ENCODE results near the gene TCF12.

Gene TCF12

DNA sequence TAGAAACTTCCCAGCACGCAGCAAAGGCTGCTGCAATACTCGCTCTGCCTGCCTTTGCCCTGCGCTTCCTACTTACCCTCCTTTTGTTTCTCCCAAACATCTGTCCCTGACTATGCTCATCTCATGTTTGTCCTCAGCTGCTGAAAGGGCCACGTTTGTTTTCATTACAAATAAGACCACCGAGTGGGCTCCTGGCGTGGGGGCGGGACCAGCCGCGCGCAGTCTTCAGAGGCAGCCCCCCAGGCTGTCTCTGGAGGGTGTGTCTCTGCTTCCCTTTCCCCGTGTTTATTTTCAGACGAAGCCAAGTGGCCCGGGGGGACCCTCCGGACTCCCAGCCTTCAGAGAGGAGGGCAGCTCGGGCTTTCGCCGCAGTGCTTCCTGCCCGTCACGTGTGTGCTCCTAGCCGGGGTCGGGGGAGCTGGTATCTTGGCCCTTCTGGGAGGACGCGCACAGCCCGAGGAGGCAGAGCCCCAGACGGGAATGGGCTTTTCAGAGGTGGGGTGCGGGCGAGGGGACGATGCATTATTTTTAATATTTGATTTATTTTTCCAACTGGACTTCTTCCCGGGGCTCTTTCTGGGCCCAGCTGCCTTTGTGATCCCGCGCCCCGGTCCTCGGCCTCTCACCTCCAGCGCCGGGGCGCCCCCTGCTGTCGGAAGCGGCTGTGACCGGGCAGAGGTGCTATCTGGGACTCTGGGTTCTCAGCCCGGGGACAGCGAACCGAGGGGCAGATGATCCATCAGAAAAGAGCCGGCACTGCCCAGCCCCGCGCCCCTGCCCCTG is 387.9 kb downstream of the TCF12 start:
- DNase-seq (ENCODE audit: low spot score in 2 of 2), result peak; percentile 88 to 91
- Mint-ChIP-seq H3K4me1 (peaks cover 7% of the 10 kb centered on the region), H3K9me3 (no peaks in the 10 kb centered on the region), H3K27ac (no peak overlapping the region), H3K36me3 (no peaks in the 10 kb centered on the region), H3K4me3 (peak overlapping the region; percentile 66)
- peak; percentile 85 for ATAC-seq

DNA sequence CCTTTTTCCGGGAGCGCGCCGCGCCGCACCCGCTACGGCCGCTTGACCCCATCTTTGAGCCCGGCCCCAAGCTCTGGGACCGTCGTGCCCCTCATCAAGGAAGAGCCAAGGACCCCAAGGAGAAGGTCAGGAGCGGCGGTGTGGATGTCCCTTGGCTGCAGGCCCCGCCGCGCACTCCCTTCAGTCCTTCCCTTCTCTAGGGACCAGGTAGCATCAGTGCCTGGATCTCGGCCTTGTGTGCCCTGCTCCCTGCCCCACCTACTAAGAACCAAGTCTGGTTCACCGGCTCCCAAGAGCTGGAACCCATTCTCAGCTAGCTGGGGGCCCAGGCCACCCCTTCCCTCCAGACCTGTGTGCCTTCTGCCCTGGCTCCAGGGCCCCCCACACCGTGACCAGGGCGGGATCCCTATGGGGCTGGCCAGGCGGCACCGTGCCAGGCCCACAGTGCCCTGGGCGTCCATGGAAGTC is 388.5 kb downstream of the TCF12 start:
- no peak for DNase-seq (ENCODE audit: low spot score in 2 of 2)
- Mint-ChIP-seq H3K4me1 (peaks cover 7% of the 10 kb centered on the region), H3K9me3 (no peaks in the 10 kb centered on the region), H3K27ac (no peak overlapping the region), H3K36me3 (no peaks in the 10 kb centered on the region), H3K4me3 (peak overlapping the region; percentile 66)
- peak; percentile 17 for ATAC-seq

DNA sequence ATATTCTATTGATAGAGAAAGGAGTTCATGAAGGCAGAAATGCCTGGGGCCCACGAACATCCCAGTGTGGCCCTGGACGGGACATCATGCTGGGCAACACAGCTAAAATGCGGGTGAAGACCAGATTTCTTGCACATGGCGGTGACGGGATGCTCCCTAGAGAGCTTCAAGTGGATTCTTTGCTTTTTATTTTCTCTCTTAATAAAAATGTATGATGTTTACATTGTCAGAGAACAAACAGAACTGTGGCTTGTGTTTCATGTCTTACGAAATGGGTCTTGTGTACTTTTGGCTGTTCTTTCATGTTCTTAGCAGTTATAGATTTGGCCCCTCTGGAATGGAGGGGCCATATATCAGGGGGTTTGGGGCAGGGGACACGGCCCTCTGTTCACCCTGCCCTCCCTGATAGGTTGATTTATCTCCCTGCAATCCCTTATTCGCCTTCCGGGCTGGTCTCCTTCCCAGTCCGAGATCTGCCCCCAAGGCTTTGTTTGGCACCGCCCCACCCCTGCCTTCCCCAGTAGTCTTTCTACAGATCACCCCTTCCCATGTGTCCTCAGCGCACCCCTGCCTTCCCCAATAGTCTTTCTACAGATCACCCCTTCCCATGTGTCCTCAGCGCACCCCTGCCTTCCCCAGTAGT is 389.2 kb downstream of the TCF12 start:
- Mint-ChIP-seq H3K9me3 (no peaks in the 10 kb centered on the region), H3K27ac (no peak overlapping the region), H3K36me3 (no peaks in the 10 kb centered on the region), H3K4me1 (peaks cover 7% of the 10 kb centered on the region), H3K4me3 (peak overlapping the region; percentile 66)
- ATAC-seq, result no peak
- DNase-seq (ENCODE audit: low spot score in 2 of 2), result no peak

DNA sequence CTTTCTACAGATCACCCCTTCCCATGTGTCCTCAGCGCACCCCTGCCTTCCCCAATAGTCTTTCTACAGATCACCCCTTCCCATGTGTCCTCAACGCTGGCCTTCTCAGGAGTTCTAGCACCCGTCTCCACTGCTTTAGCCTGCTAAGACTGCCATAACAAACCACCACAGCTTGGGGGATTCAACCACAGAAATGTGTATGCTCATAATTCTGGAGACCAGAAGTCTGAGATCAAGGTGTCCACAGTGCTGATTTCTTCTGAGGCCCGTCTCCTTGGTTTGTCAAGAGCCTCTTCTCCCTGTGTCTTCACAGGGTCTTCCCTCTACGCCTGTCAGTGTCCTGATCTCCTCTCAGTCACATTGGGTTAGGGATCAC is 389.7 kb downstream of the TCF12 start:
- DNase-seq (ENCODE audit: low spot score in 2 of 2) (no peak), ATAC-seq (no peak)
- H3K36me3 Mint-ChIP-seq, result no peaks in the 10 kb centered on the region
- no peaks in the 10 kb centered on the region for H3K9me3 Mint-ChIP-seq
- no peak overlapping the region for H3K4me3 Mint-ChIP-seq
- H3K4me1 Mint-ChIP-seq, result peaks cover 7% of the 10 kb centered on the region
- H3K27ac Mint-ChIP-seq, result no peak overlapping the region

DNA sequence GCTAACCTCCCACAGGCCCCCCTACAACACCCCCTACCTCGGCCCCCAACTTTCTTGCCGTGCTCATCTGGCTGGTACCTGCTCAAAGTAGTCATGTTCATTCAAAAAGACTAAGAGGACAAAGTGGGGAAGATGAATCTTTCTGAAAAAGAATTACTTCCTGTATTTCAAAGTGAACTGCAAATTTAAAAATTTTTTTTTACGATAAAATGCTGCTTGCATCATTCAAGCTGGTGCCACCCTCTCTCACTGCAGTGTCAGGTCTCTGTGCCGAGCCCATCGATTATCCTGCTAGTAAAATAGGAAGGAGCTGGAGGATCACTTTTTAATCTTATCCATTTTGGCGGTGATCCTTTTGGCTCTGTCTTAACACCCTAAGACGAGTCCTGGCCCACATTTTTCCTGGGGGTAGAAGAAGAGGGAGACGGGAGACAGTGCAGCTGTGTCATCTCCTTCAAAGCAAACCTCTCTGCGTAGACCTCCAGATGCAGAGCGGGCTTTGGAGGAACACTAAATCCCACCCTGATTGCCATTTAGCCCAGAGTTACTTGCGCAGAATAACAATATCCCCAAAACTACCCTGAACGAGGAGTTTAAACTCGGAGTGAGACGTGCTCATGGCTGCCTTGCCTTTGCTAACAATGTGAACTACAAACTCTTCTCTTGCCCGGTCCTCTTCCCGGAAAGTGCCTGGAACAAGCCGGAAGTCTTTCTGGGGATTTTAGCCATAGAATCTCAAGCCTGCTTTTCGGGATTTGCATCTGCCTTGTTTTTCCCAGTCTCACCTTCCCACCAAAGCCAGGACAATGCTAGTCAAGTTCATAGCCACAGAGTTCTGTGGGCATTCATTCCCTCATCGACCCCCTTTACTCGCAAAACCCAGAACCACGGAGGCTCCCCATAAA is 391.7 kb downstream of the TCF12 start:
- ATAC-seq (no peak), DNase-seq (ENCODE audit: low spot score in 2 of 2) (no peak)
- H3K9me3 Mint-ChIP-seq, result no peaks in the 10 kb centered on the region
- no peaks in the 10 kb centered on the region for H3K36me3 Mint-ChIP-seq
- no peak overlapping the region for H3K27ac Mint-ChIP-seq
- peaks cover 7% of the 10 kb centered on the region for H3K4me1 Mint-ChIP-seq
- H3K4me3 Mint-ChIP-seq, result no peak overlapping the region

DNA sequence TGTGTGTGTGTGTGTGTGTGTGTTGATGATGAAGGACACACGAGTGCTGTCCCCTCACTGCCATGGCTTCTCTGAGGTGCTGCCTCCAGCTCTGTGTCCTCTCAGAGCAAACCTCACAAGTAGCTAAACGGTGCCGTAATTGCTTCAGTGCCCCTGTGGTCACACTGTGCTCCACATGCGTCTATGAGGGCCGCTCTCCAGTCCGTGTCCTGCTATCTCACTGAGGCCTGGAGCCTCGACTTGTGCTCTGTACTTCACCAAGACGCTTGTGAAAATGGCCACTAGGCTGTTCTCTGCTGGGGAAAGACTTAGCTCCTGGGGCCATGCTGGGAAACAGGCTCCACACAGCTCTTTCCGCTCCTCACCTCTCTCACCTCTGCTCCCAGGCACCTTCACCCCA is 392.4 kb downstream of the TCF12 start:
- Mint-ChIP-seq H3K4me1 (peaks cover 5% of the 10 kb centered on the region), H3K36me3 (no peaks in the 10 kb centered on the region), H3K4me3 (no peak overlapping the region), H3K9me3 (no peaks in the 10 kb centered on the region), H3K27ac (no peak overlapping the region)
- ATAC-seq (no peak), DNase-seq (ENCODE audit: low spot score in 2 of 2) (no peak)

DNA sequence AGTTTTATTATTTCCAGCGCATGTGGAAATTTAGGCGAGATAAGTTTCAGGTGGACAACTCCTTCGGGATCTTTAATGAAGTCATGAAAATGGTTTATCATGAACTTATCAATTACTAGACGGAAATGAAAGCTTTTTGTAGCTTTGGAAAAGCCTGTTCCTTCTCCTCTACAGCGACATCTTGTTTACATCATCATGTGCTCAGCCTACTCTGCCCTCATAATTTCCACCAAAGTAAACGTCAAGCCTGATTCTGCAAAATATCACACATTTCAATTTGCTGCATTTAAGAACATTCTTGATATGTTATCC is 393.5 kb downstream of the TCF12 start:
- no peak overlapping the region for H3K4me3 Mint-ChIP-seq
- H3K9me3 Mint-ChIP-seq, result no peaks in the 10 kb centered on the region
- DNase-seq (ENCODE audit: low spot score in 2 of 2) (no peak), ATAC-seq (no peak)
- H3K36me3 Mint-ChIP-seq, result no peaks in the 10 kb centered on the region
- no peaks in the 10 kb centered on the region for H3K4me1 Mint-ChIP-seq
- H3K27ac Mint-ChIP-seq, result no peak overlapping the region

DNA sequence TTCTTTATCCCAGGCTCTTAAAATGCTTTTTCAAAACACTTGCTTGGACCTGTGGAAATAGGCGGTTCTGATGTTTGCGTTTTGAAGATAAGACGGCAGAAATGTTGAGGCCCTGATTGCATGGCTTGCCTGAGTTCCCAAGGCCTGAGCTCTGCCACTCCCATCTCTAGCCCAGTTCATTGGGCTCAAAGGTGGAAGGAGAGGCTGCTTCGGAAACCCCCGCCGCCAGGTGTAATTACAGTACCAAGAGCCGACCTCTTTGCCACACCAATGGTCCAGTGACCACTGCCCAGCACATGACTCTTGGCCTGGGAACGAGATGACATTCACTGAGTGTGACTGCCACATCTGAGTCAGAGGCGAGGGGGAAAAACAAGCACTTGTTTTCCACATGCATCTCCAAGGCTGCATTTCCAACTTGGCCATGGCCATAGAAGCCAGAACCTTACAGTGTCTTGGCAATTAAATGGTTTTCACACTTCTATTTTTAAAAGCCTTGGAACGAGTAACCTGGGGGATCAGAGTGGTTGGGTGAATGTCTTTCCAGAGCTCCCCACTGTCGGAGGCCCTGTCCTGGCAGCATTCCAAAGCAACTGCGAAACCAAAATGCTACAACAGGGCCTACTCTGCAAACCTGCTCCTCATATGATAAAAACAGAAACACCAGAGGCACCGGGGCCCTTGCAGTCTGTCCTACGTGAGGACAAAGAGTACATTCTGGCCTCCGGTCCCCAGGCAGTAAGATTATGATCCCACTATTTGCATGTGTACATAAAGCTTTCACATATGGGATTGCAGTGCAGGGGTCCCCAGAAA is 394.1 kb downstream of the TCF12 start:
- ATAC-seq, result no peak
- Mint-ChIP-seq H3K4me1 (no peaks in the 10 kb centered on the region), H3K4me3 (no peak overlapping the region), H3K9me3 (no peaks in the 10 kb centered on the region), H3K36me3 (no peaks in the 10 kb centered on the region), H3K27ac (no peak overlapping the region)
- DNase-seq (ENCODE audit: low spot score in 2 of 2), result no peak

DNA sequence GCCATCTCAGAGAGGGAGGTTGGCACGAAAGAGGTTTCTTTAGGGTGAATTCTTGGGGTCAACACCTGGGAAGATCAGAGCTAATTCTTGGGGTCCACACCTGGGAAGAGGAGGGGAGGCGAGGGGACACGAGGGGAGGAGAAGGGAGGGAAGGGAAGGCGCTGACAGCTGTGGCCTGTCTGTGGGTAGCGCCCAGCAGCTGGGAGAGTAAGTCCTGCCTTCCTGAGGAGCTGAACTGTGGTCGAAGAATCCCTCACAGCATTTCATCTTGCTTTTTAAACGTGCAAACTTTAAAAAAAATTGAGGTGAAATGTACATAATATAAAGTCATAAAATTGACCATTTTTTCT is 394.7 kb downstream of the TCF12 start:
- DNase-seq (ENCODE audit: low spot score in 2 of 2) (no peak), ATAC-seq (no peak)
- Mint-ChIP-seq H3K36me3 (no peaks in the 10 kb centered on the region), H3K4me3 (no peak overlapping the region), H3K27ac (no peak overlapping the region), H3K4me1 (no peaks in the 10 kb centered on the region), H3K9me3 (no peaks in the 10 kb centered on the region)

DNA sequence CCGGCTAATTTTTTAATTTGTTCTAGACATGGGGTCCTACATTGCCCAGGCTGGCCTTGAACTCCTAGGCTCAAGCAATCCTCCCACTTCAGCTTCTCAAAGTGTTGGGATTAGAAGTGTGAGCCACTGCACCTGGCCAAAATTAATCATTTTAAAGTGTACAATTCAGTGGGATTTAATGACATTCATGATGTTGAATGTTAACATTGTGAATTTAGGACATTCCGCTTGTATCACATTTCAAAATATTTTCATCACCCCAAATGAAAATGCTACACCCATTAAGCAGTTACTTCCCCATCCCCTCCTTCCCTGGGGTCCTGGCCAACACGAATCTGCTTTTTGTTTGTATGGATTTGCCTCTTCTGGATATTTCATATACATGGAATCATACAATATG is 395.8 kb downstream of the TCF12 start:
- Mint-ChIP-seq H3K4me1 (no peaks in the 10 kb centered on the region), H3K9me3 (no peaks in the 10 kb centered on the region), H3K4me3 (no peak overlapping the region), H3K27ac (no peak overlapping the region), H3K36me3 (no peaks in the 10 kb centered on the region)
- DNase-seq (ENCODE audit: low spot score in 2 of 2) (no peak), ATAC-seq (no peak)

DNA sequence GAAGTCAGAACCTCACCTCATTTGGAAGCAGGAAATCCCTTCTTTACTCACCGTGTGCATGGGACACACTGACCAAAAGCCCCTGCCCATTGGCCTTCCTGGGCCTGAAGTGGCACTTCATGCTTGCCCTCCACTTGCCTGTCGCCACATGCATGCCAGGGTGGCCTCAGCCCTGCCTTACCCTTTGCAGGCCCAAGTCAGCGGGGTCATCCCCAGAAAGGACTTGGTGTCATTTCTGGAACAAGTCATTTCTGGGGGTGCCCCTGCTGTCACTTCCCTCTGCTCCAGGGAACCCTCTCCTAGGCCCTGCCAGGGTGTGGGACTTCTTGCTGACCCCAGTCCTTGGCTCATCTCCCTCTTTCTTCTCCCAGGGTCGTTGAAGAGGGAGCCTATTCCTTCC is 398.0 kb downstream of the TCF12 start:
- no peak for DNase-seq (ENCODE audit: low spot score in 2 of 2)
- ATAC-seq, result no peak
- H3K4me3 Mint-ChIP-seq, result no peak overlapping the region
- no peaks in the 10 kb centered on the region for H3K9me3 Mint-ChIP-seq
- no peaks in the 10 kb centered on the region for H3K4me1 Mint-ChIP-seq
- H3K27ac Mint-ChIP-seq, result no peak overlapping the region
- H3K36me3 Mint-ChIP-seq, result no peaks in the 10 kb centered on the region

DNA sequence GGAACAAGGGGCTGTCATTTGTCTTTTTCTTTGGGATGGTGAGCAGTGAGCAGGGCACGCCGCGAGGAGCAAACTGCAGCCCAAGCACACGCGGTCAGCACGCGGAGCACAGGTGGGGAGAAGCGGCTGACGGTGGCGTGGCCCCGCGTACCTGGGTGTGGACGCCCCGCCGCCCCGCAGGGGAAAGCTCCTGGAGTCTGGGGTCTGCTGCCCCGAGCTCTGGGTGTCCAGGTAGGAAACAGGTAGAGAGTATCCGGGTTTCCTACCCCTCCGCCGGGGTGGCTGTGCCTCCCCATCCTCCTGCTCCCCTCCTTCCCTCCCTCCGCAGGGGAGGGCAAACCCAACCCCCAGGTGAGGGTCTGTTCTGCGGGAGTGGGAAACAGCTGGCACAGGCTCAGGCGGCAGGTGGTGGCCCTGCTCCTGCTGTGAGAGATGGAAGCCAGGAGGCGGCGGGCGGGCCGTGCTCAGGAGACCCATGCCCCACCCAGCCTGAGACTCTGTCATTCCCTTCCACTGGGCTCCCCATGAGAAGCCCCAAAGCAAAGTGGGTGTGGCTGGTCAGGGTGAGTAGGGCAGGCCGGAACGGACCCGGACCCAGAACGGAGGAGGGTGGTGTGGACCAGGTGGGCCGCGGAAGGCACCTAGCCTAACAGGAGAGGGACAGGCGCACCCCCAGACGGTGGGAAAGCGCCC is 400.9 kb downstream of the TCF12 start:
- ATAC-seq (no peak), DNase-seq (ENCODE audit: low spot score in 2 of 2) (no peak)
- Mint-ChIP-seq H3K4me3 (no peak overlapping the region), H3K36me3 (no peaks in the 10 kb centered on the region), H3K4me1 (peaks cover 6% of the 10 kb centered on the region), H3K9me3 (no peaks in the 10 kb centered on the region), H3K27ac (no peak overlapping the region)

DNA sequence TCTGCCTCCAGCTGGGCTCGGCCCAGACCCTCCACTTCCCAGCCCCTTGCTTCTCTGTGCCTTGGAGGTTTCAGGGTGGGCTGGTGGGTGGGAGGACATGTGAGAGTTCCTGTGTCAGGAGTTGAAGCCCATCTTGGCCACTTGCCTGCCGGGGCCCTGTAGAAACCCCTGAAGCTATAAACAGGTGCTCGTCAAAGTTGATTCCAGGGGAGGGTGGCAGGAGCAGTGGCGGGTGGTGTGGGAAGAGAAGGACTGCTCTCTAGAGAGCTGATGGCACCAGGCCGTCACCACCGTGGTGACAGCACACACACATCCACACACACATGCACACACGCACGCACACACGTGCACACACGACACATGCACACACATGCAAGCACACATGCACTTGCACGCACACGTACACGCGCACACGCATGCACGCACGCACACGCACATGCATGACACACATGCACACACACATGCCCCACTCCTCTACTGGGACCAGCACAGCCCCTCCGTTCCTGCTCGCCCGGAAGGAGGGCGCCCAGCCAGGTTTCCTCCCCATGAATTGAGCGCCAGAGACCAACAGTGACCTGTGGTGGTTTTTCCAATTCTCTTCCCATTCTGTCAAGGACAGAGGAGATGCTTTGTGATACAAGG is 401.6 kb downstream of the TCF12 start:
- H3K27ac Mint-ChIP-seq, result no peak overlapping the region
- ATAC-seq (no peak), DNase-seq (ENCODE audit: low spot score in 2 of 2) (no peak)
- H3K36me3 Mint-ChIP-seq, result no peaks in the 10 kb centered on the region
- H3K4me3 Mint-ChIP-seq, result no peak overlapping the region
- H3K9me3 Mint-ChIP-seq, result no peaks in the 10 kb centered on the region
- peaks cover 6% of the 10 kb centered on the region for H3K4me1 Mint-ChIP-seq

DNA sequence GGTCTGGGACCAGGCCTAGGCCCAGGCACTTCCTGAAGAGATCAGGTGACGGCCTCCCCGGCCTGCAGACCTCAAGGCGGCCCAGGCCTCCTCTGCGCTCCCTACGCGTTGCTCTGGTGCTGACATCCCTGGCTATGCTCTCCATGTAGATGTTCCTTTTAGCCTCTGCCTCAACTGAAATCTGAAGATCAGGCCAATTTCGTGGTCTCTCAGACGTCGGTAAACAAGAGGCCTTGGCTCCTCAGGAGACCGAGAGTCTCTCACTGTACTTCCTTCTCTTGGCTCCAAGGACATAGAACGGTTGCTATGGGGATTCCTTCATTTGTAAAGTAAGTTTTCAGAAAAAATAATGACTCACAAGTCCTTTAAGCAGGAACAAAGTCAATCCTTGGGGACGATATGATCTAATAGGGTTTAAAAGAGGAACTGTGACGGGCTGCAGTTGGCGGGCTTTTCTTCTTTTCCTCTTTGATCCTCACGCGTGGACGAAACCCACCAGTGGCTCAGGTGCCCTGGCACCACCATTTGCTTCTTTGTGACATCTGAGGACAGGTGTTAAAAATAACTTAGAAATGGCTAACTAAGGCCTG is 402.3 kb downstream of the TCF12 start:
- peaks cover 6% of the 10 kb centered on the region for H3K4me1 Mint-ChIP-seq
- no peak overlapping the region for H3K4me3 Mint-ChIP-seq
- no peaks in the 10 kb centered on the region for H3K9me3 Mint-ChIP-seq
- H3K36me3 Mint-ChIP-seq, result no peaks in the 10 kb centered on the region
- H3K27ac Mint-ChIP-seq, result no peak overlapping the region
- ATAC-seq (no peak), DNase-seq (ENCODE audit: low spot score in 2 of 2) (no peak)

All from stimulated activated effector memory CD8-positive, alpha-beta T cell treated with anti-CD3 and anti-CD28 coated beads, Interleukin-12 subunit alpha, Interleukin-12 subunit beta, amount 100 ng/mL, for 72 hours (primary cell).